Esophagus mucosa (tissue), 1 donor: ENCODE results near the gene SMYD3. TPM values are rescaled to one million over a fixed set of nuclear protein-coding genes. Genes with fewer than 3 reads are reported as not detected.

Source experiments
- ATAC-seq: fragments of 200-7000 bp; cut with Tn5 transposase; one replicate; pipeline ENCODE4 v1.9.1; 2020
- total RNA-seq: library from RNA; stranded (reverse); gene quantifications from one replicate; pipeline ENCODE4 v1.2.4, GENCODE V29; 2023
- donor health status: DM: yes; HTN: yes; CAD: no.

Gene SMYD3
- total RNA-seq, 1 donor from 2014 or later, result 6.9 TPM

- ATAC-seq, result no peak
These were observed 646.2 kb downstream of the SMYD3 start for GRCh38 chr1:245860657-245861544.

- ATAC-seq, result peak; percentile 71
These were observed 647.5 kb downstream of the SMYD3 start for GRCh38 chr1:245859493-245860114.

- ATAC-seq, result no peak
These were observed 648.2 kb downstream of the SMYD3 start for GRCh38 chr1:245858722-245859492.

GRCh38 chr1:245858022-245858721, 648.9 kb downstream of the SMYD3 start:
- no peak for ATAC-seq

- no peak for ATAC-seq
These were observed 650.0 kb downstream of the SMYD3 start for GRCh38 chr1:245856944-245857531.

- no peak for ATAC-seq
These were observed 651.0 kb downstream of the SMYD3 start for GRCh38 chr1:245855846-245856730.

GRCh38 chr1:245853291-245853690, 653.8 kb downstream of the SMYD3 start:
- ATAC-seq, result no peak

- no peak for ATAC-seq
These were observed 664.0 kb downstream of the SMYD3 start for GRCh38 chr1:245843101-245843500.

GRCh38 chr1:245842106-245842505, 665.0 kb downstream of the SMYD3 start:
- no peak for ATAC-seq

- ATAC-seq, result no peak
These were observed 666.1 kb downstream of the SMYD3 start for GRCh38 chr1:245840971-245841370.

GRCh38 chr1:245837718-245838117, 669.4 kb downstream of the SMYD3 start:
- ATAC-seq, result no peak

- ATAC-seq, result no peak
These were observed 671.7 kb downstream of the SMYD3 start for GRCh38 chr1:245835386-245835785.

- no peak for ATAC-seq
These were observed 673.1 kb downstream of the SMYD3 start for GRCh38 chr1:245834002-245834401.

- ATAC-seq, result no peak
These were observed 674.1 kb downstream of the SMYD3 start for GRCh38 chr1:245832771-245833527.

GRCh38 chr1:245831518-245831917, 675.6 kb downstream of the SMYD3 start:
- ATAC-seq, result no peak

GRCh38 chr1:245829826-245830225, 677.3 kb downstream of the SMYD3 start:
- ATAC-seq, result no peak

GRCh38 chr1:245829194-245829593, 677.9 kb downstream of the SMYD3 start:
- no peak for ATAC-seq

- no peak for ATAC-seq
These were observed 679.8 kb downstream of the SMYD3 start for GRCh38 chr1:245827301-245827700.

GRCh38 chr1:245825128-245825901, 681.8 kb downstream of the SMYD3 start:
- ATAC-seq, result no peak
